ENCODE measurements around the gene HMX1.

Gene HMX1

DNA sequence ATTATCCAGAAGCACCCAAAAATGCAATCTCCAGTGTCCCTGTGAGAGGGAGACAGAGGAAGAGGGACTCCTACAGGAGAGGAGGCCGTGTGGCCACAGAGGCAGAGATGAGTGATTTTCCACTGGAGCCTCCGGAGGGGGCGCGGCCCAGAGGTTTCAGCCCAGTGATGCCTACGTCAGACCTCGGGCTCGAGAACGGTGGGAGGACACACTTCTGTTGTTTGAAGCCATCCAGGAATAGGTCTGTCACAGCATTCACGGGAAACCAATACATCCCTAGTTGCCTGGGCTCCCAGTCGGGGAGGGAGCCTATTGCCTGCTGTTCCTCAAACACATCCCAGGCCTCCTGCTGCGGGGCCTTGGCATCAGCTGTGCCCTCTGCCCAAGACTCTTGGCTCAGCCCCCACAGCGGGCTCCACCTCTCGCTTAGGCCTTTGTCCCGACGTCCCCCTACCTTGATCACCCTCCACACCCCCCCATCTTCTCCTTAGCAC lies 39.2 kb upstream of the HMX1 start:
- DNase-seq = no peak

DNA sequence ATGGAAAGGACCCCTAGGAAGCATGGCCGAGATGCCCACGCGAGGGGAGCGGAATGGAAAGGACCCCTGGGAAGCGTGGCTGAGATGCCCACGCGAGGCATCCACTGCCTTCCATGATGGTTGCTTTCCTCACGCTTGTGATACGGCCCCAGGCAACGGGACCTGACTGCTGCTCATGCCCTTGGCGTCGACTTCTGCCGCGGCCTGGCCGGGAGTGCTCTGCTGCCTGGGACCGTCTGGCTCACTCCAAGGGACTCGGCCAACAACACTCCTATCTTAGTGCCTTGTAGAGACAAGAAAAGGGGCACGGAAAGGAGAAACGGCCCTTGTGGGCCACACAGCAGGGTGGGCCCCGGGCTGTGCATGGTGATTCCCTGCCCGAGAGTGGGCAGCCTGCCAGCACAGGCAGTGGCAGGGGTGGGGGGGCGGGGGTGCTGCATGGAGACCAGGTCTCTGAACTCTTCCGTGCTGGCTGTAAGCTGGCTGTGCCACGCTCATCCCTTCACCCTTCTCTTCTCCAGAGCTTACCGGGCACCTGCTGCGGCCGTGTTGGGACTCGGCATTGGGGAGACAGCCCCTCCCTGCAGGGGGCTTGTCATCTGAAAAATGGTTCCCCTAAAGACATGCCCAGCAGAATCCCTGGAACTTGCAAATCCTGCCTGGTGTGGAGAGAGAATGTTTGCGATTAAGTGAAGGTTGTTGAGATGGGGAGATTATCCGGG lies 38.6 kb upstream of the HMX1 start:
- Mint-ChIP-seq H3K4me3 (no peak overlapping the region), H3K36me3 (ENCODE audit: low read depth) (no peaks in the 10 kb centered on the region), H3K4me1 (peaks cover 9% of the 10 kb centered on the region), H3K27me3 (ENCODE audit: low read depth, poor library complexity) (peaks cover 66% of the 10 kb centered on the region), H3K9me3 (no peaks in the 10 kb centered on the region), H3K27ac (no peak overlapping the region)
- no peak for DNase-seq
- TF ChIP-seq, protein P1, sequence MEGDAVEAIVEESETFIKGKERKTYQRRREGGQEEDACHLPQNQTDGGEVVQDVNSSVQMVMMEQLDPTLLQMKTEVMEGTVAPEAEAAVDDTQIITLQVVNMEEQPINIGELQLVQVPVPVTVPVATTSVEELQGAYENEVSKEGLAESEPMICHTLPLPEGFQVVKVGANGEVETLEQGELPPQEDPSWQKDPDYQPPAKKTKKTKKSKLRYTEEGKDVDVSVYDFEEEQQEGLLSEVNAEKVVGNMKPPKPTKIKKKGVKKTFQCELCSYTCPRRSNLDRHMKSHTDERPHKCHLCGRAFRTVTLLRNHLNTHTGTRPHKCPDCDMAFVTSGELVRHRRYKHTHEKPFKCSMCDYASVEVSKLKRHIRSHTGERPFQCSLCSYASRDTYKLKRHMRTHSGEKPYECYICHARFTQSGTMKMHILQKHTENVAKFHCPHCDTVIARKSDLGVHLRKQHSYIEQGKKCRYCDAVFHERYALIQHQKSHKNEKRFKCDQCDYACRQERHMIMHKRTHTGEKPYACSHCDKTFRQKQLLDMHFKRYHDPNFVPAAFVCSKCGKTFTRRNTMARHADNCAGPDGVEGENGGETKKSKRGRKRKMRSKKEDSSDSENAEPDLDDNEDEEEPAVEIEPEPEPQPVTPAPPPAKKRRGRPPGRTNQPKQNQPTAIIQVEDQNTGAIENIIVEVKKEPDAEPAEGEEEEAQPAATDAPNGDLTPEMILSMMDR (IDR thresholded peaks at IDR 0.05) = no peak

More for the DNA sequence above, 39.2 kb upstream of the HMX1 start:
- Mint-ChIP-seq H3K4me1 (peaks cover 9% of the 10 kb centered on the region), H3K9me3 (no peaks in the 10 kb centered on the region), H3K27ac (no peak overlapping the region), H3K36me3 (ENCODE audit: low read depth) (no peaks in the 10 kb centered on the region), H3K27me3 (ENCODE audit: low read depth, poor library complexity) (peaks cover 66% of the 10 kb centered on the region), H3K4me3 (no peak overlapping the region)
- TF ChIP-seq, protein P1 (IDR thresholded peaks at IDR 0.05) = no peak

DNA sequence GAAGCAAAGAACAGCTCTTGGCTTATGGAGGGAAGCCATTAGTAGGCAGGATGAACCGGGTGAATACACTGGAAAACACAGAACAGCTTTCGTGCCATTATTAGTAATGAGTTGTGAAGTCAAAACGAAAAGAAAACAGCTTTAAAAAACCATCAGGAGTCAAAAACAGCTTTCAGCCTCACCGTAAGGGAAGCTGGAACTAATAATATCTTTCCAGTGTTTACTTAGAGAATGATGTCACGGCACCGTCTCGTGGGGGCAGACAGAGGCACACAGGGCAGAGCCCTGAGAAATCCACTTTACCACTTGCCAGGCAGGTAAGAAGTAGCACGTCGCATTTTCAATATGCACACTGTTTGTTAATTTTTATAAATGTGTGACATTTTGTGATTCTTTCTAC lies 37.9 kb upstream of the HMX1 start:
- Mint-ChIP-seq H3K9me3 (peaks cover 4% of the 10 kb centered on the region), H3K27me3 (ENCODE audit: low read depth, poor library complexity) (peaks cover 68% of the 10 kb centered on the region), H3K4me1 (peaks cover 9% of the 10 kb centered on the region), H3K36me3 (ENCODE audit: low read depth) (no peaks in the 10 kb centered on the region), H3K4me3 (no peak overlapping the region), H3K27ac (no peak overlapping the region)
- TF ChIP-seq, protein P1 (IDR thresholded peaks at IDR 0.05) = no peak
- DNase-seq = no peak

DNA sequence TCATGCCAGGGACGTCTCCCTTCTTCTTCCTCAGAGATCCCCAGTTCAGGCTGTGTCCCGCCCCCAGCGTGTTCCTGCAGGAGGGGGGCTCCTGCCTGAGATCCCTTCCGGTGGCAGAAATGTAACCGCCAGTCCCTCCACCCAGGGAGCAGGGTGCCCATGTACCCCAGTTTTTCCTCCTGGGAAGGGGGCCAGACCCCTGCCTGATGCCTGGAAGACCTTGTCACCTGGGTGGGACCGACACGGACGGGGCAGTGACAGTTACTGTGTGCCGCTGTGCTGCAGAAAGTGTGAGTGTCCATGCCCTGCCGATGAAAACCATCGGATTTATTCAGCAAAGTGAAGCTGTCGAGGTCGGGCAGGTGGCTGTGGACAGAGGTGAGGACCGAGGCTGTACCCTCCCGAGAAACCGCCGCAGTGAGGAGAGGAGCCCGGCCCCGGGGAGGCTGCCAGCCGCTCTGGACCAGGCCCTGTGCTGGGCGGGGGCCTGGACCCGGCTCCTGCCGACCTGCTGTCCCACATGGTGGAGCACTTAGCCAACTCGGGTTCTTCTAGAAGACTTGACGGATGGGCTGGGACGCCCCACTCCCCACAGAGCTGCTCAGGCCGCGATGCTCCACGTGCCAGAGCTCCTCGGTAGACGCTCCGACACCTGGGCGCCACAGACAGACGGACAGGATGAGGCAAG lies 36.7 kb upstream of the HMX1 start:
- TF ChIP-seq, protein P1 (IDR thresholded peaks at IDR 0.05) = no peak
- peaks cover 69% of the 10 kb centered on the region for H3K27me3 Mint-ChIP-seq (ENCODE audit: low read depth, poor library complexity)
- H3K4me1 Mint-ChIP-seq = peaks cover 9% of the 10 kb centered on the region
- no peak overlapping the region for H3K27ac Mint-ChIP-seq
- DNase-seq = no peak
- H3K9me3 Mint-ChIP-seq = peaks cover 12% of the 10 kb centered on the region
- H3K36me3 Mint-ChIP-seq (ENCODE audit: low read depth) = no peaks in the 10 kb centered on the region
- no peak overlapping the region for H3K4me3 Mint-ChIP-seq

DNA sequence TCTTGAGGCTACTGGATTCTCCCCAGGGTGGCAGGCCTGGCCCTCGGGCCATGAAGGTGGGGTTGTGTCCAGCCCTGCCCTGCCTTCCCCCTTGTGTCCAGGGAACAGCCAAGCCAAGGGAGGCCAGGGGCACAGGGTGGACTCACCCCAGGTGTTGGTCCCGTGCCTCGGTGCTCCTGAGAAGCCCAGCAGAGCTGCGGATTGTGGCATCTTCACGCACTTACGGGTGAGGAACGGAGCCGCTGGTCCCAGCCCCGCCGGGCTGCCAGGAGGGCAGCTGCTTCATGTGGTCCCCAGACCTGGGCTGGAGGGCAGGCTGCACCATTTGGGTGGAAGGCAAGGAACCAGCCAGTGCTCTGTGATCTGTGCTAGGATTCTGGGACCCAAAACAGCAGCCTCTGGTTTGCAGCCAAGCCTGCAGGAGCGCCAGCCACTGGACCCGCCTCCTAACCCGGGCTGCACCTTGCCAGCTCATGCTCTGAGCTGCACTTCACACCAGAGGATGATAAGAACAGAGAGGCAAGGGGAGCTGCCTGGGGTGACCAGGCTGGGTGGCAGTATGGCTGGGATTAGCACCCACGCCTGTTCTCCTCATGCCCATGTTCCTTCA lies 36.1 kb upstream of the HMX1 start:
- H3K36me3 Mint-ChIP-seq (ENCODE audit: low read depth) = no peaks in the 10 kb centered on the region
- DNase-seq = no peak
- peaks cover 65% of the 10 kb centered on the region for H3K27me3 Mint-ChIP-seq (ENCODE audit: low read depth, poor library complexity)
- peaks cover 9% of the 10 kb centered on the region for H3K4me1 Mint-ChIP-seq
- TF ChIP-seq, protein P1 (IDR thresholded peaks at IDR 0.05) = no peak
- H3K27ac Mint-ChIP-seq = no peak overlapping the region
- H3K9me3 Mint-ChIP-seq = peaks cover 19% of the 10 kb centered on the region
- H3K4me3 Mint-ChIP-seq = no peak overlapping the region
